Keratinocyte (primary cell): ENCODE data around the gene PRELID1. TPM values are rescaled to one million over a fixed set of nuclear protein-coding genes. Genes with fewer than 3 reads are reported as not detected.

ENCODE experiments used
- DNase-seq: peaks from one replicate; pipeline ENCODE4 v3.0.0-alpha.2; 2011; ENCODE audit warnings: low read depth, missing footprints, low spot score
- FAIRE-seq: peaks from 2 replicates; lab custom pipeline; 2011; peaks lifted over from hg19 to GRCh38; lab: Jason Lieb, UNC
- H2AFZ ChIP-seq: 2 replicates; pipeline ENCODE4 v1.6.0; 2012; ENCODE audit warnings: low read length, control low read depth, inconsistent platforms; ENCODE audit not compliant: control insufficient read depth
- H3K27ac ChIP-seq: 2 replicates; pipeline ENCODE4 v1.5.1; 2011; ENCODE audit warnings: low read length; ENCODE audit not compliant: control insufficient read depth, insufficient read depth
- H3K27me3 ChIP-seq: 3 replicates; pipeline ENCODE4 v1.6.0; 2011; ENCODE audit warnings: low read length; ENCODE audit not compliant: control insufficient read depth, insufficient read depth; ENCODE audit errors: extremely low read depth
- H3K36me3 ChIP-seq, 2 experiments: 2 replicates in 1 of 2; 3 replicates in 1 of 2; pipeline ENCODE4 v1.5.1; 2011; ENCODE audit warnings: low read length in 2 of 2, mild to moderate bottlenecking in 1 of 2; ENCODE audit not compliant: control insufficient read depth in 2 of 2, insufficient read depth in 2 of 2; ENCODE audit errors: extremely low read depth in 1 of 2
- H3K4me1 ChIP-seq: 3 replicates; pipeline ENCODE4 v1.5.1; 2011; ENCODE audit warnings: low read length; ENCODE audit not compliant: control insufficient read depth, insufficient read depth; ENCODE audit errors: extremely low read depth
- H3K4me2 ChIP-seq: 3 replicates; pipeline ENCODE4 v1.6.0; 2011; ENCODE audit warnings: low read depth, low read length; ENCODE audit not compliant: control insufficient read depth, insufficient read depth; ENCODE audit errors: extremely low read depth
- H3K4me3 ChIP-seq, 3 experiments: fragments of 200-600 bp in 1 of 3; sonication (generic) in 1 of 3; 2 replicates in 2 of 3; 3 replicates in 1 of 3; pipeline ENCODE4 v1.5.1; 2011 to 2016; ENCODE audit warnings: low read length in 3 of 3, mild to moderate bottlenecking in 3 of 3, control low read depth in 2 of 3, inconsistent platforms in 1 of 3, low read depth in 1 of 3, mixed read lengths in 1 of 3, mixed run types in 1 of 3, moderate library complexity in 1 of 3; ENCODE audit not compliant: control insufficient read depth in 2 of 3, insufficient read depth in 2 of 3; ENCODE audit errors: extremely low read depth in 1 of 3
- H3K79me2 ChIP-seq: 2 replicates; pipeline ENCODE4 v1.6.0; 2012; ENCODE audit warnings: low read length; ENCODE audit not compliant: control insufficient read depth, insufficient read depth
- H3K9ac ChIP-seq: 3 replicates; pipeline ENCODE4 v1.6.0; 2011; ENCODE audit warnings: low read length; ENCODE audit not compliant: control insufficient read depth, insufficient read depth; ENCODE audit errors: extremely low read depth
- H3K9me1 ChIP-seq: 3 replicates; pipeline ENCODE4 v1.6.0; 2011; ENCODE audit warnings: low read length; ENCODE audit not compliant: control insufficient read depth, insufficient read depth; ENCODE audit errors: extremely low read depth
- H3K9me3 ChIP-seq: 2 replicates; pipeline ENCODE4 v1.5.1; 2012; ENCODE audit warnings: low read depth, low read length; ENCODE audit not compliant: control insufficient read depth
- H4K20me1 ChIP-seq: 3 replicates; pipeline ENCODE4 v1.6.0; 2011; ENCODE audit warnings: low read length; ENCODE audit not compliant: control insufficient read depth, insufficient read depth; ENCODE audit errors: extremely low read depth
- EZH2 ChIP-seq: IDR thresholded peaks from one replicate; pipeline ENCODE4 v1.6.1; 2012; ENCODE audit warnings: inconsistent platforms, mild to moderate bottlenecking, low read length, moderate library complexity
- dilution Hi-C: fragments of 300-500 bp; cut with MboI; formaldehyde crosslinking; loops from one replicate; pipeline ENCODE4 v1.7.0; 2020; ENCODE audit warnings: low sequenced_read_pairs; ENCODE audit not compliant: extremely low pct_ligation_motif_present
- polyA plus RNA-seq, 5 experiments: library from polyadenylated mRNA; depleted of rRNA in 3 of 5; stranded (reverse) in 3 of 5; stranded (forward) in 1 of 5; unstranded in 1 of 5; fragments of >200 nt; gene quantifications; 1 replicate in 1 of 5; 2 replicates in 3 of 5; 3 replicates in 1 of 5; pipeline versions ENCODE4 v1.2.1 to v1.2.3, GENCODE V29; 2011 to 2012; ENCODE audit warnings: missing spikeins in 2 of 5, low read depth in 1 of 5, low replicate concordance in 1 of 5
- TF ChIP-seq, protein P1 (sequence below), 3 experiments: IDR thresholded peaks in 1 of 3; conservative IDR thresholded peaks in 1 of 3; optimal IDR thresholded peaks in 1 of 3; 2 replicates in 2 of 3; 3 replicates in 1 of 3; pipeline versions ENCODE3 to v1.5.1; 2011; ENCODE audit warnings: low read length in 3 of 3, mild to moderate bottlenecking in 3 of 3, moderate library complexity in 2 of 3, control low read depth in 1 of 3, inconsistent platforms in 1 of 3; ENCODE audit not compliant: insufficient read depth in 2 of 3; ENCODE audit errors: extremely low read depth in 1 of 3

The PRELID1 gene
- polyA plus RNA-seq, 1 donor (not counting 4 experiments of a cell fraction or from before 2014, with no cell fraction given), result 245 TPM

DNA sequence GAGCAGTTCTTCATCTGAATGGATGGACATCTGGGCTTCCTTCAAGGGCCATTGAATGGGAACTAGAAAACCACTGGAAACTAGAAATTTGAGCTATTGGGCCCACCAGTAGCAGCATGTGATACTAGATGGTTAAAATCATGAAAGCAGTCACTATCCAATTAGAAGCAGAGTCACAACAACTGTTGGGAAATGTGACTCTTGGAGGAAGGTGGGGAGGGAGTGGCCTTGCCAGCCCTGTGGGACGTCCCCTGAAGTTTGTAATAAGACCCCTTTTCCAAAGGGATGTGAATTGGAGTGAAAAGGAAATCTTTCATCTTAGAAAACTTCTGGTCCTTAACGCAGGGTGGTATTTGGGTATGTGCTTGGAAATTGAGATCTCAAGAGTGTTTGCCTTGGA is 5.7 kb upstream of the PRELID1 start:
- DNase-seq (no peak), FAIRE-seq (no peak)
- Histone ChIP-seq H3K27ac (no peak overlapping the region), H3K36me3 (peaks cover 26 to 27% of the 10 kb centered on the region in 2 experiments), H3K4me2 (no peak overlapping the region), H3K9ac (no peak overlapping the region), H3K4me3 (no peak overlapping the region), H2AFZ (no peak overlapping the region), H3K9me1 (peaks cover 10% of the 10 kb centered on the region), H3K9me3 (no peaks in the 10 kb centered on the region), H3K4me1 (peaks cover 31% of the 10 kb centered on the region), H3K27me3 (no peaks in the 10 kb centered on the region), H4K20me1 (peaks cover 7% of the 10 kb centered on the region), H3K79me2 (no peaks in the 10 kb centered on the region)
- dilution Hi-C loops, result no loop called here
- TF ChIP-seq EZH2, result no peak

GRCh38 chr5:177299697-177300096 is 3.9 kb upstream of the PRELID1 start:
- H3K4me3 ChIP-seq, result no peak overlapping the region
- no peak overlapping the region for H2AFZ ChIP-seq
- no peak for TF ChIP-seq EZH2
- TF ChIP-seq, protein P1, sequence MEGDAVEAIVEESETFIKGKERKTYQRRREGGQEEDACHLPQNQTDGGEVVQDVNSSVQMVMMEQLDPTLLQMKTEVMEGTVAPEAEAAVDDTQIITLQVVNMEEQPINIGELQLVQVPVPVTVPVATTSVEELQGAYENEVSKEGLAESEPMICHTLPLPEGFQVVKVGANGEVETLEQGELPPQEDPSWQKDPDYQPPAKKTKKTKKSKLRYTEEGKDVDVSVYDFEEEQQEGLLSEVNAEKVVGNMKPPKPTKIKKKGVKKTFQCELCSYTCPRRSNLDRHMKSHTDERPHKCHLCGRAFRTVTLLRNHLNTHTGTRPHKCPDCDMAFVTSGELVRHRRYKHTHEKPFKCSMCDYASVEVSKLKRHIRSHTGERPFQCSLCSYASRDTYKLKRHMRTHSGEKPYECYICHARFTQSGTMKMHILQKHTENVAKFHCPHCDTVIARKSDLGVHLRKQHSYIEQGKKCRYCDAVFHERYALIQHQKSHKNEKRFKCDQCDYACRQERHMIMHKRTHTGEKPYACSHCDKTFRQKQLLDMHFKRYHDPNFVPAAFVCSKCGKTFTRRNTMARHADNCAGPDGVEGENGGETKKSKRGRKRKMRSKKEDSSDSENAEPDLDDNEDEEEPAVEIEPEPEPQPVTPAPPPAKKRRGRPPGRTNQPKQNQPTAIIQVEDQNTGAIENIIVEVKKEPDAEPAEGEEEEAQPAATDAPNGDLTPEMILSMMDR (optimal IDR thresholded peaks at IDR 0.05 in 1 of 3, IDR thresholded peaks at IDR 0.05 in 1 of 3, conservative IDR thresholded peaks at IDR 0.05 in 1 of 3; ENCODE audit: extremely low read depth in 1 of 3, insufficient read depth in 2 of 3, low read length in 3 of 3), result no peak
- FAIRE-seq (no peak), DNase-seq (no peak)
- H3K9ac ChIP-seq, result no peak overlapping the region
- H3K27me3 ChIP-seq, result no peaks in the 10 kb centered on the region
- H3K9me3 ChIP-seq, result no peaks in the 10 kb centered on the region
- H3K4me1 ChIP-seq, result peaks cover 31% of the 10 kb centered on the region
- peaks cover 10% of the 10 kb centered on the region for H3K9me1 ChIP-seq
- peaks cover 11% of the 10 kb centered on the region for H3K79me2 ChIP-seq
- H3K4me2 ChIP-seq, result no peak overlapping the region
- H3K36me3 ChIP-seq, result peaks cover 14 to 19% of the 10 kb centered on the region in 2 experiments
- H4K20me1 ChIP-seq, result peaks cover 7% of the 10 kb centered on the region
- H3K27ac ChIP-seq, result peak overlapping the region; percentile 17
- dilution Hi-C loops, result no loop called here
